GM23338 (cell line): Measurements from ENCODE around the gene DNAH6. TPM values are rescaled to one million over a fixed set of nuclear protein-coding genes. Genes with fewer than 3 reads are reported as not detected.

Source experiments
- ATAC-seq: fragments of 200-7000 bp; cut with Tn5 transposase; 3 replicates; pipeline ENCODE4 v1.9.1; 2020
- DNase-seq: peaks from one replicate; pipeline ENCODE4 v3.0.0-alpha.2; 2015; ENCODE audit warnings: low spot score
- H2AFZ ChIP-seq: fragments of 200-600 bp; sonication (generic); 2 replicates; pipeline ENCODE4 v1.8.0; 2016; ENCODE audit warnings: antibody characterized with exemption, mild to moderate bottlenecking, moderate library complexity
- H3F3A ChIP-seq: fragments of 200-600 bp; sonication (generic); replicated peaks from 2 replicates; pipeline ENCODE4 v1.8.0; 2017; ENCODE audit warnings: antibody characterized with exemption, mixed run types, low read depth
- H3K27ac ChIP-seq: fragments of 200-600 bp; sonication (generic); 2 replicates; pipeline ENCODE4 v1.6.1; 2016; ENCODE audit warnings: low read depth
- H3K27me3 ChIP-seq: fragments of 200-600 bp; sonication (generic); 2 replicates; pipeline ENCODE4 v1.8.0; 2016; ENCODE audit warnings: mild to moderate bottlenecking, mixed run types, moderate library complexity; ENCODE audit not compliant: insufficient read depth
- H3K36me3 ChIP-seq: fragments of 200-600 bp; sonication (generic); 2 replicates; pipeline ENCODE4 v1.8.0; 2016; ENCODE audit warnings: mild to moderate bottlenecking; ENCODE audit not compliant: insufficient read depth
- H3K4me1 ChIP-seq: fragments of 200-600 bp; sonication (generic); 2 replicates; pipeline ENCODE4 v1.8.0; 2016; ENCODE audit warnings: mild to moderate bottlenecking, moderate library complexity; ENCODE audit not compliant: insufficient read depth
- H3K4me2 ChIP-seq: fragments of 200-600 bp; sonication (generic); 2 replicates; pipeline ENCODE4 v1.7.1; 2017; ENCODE audit warnings: mixed run types
- H3K4me3 ChIP-seq: fragments of 200-600 bp; sonication (generic); 2 replicates; pipeline ENCODE4 v1.6.1; 2016; ENCODE audit warnings: mixed run types
- H3K79me2 ChIP-seq: fragments of 200-600 bp; sonication (generic); replicated peaks from 2 replicates; pipeline ENCODE4 v1.8.0; 2017; ENCODE audit warnings: mild to moderate bottlenecking; ENCODE audit not compliant: insufficient read depth
- H3K9me2 ChIP-seq: fragments of 200-600 bp; sonication (generic); 2 replicates; pipeline ENCODE4 v1.8.0; 2017; ENCODE audit not compliant: insufficient read depth
- H4K20me1 ChIP-seq: fragments of 200-600 bp; sonication (generic); replicated peaks from 2 replicates; pipeline ENCODE4 v1.8.0; 2017; ENCODE audit warnings: mild to moderate bottlenecking; ENCODE audit not compliant: insufficient read depth
- H3K27ac Mint-ChIP-seq: 2 replicates; pipeline ENCODE4 v1.8.0; 2020; ENCODE audit warnings: inconsistent platforms, mild to moderate bottlenecking, moderate library complexity, mixed read lengths
- H3K27me3 Mint-ChIP-seq: 3 replicates; pipeline ENCODE4 v1.8.0; 2022; ENCODE audit warnings: low read depth, mild to moderate bottlenecking, moderate library complexity, mixed read lengths, inconsistent platforms; ENCODE audit not compliant: insufficient read depth, poor library complexity
- H3K36me3 Mint-ChIP-seq: 3 replicates; pipeline ENCODE4 v1.8.0; 2021; ENCODE audit warnings: low read depth, mild to moderate bottlenecking, inconsistent platforms, moderate library complexity, mixed read lengths
- H3K4me1 Mint-ChIP-seq: 3 replicates; pipeline ENCODE4 v1.8.0; 2020; ENCODE audit warnings: mild to moderate bottlenecking, inconsistent platforms, mixed read lengths
- H3K4me3 Mint-ChIP-seq: 3 replicates; pipeline ENCODE4 v1.8.0; 2021; ENCODE audit warnings: moderate library complexity, mild to moderate bottlenecking, inconsistent platforms, mixed read lengths
- H3K9me3 Mint-ChIP-seq: 3 replicates; pipeline ENCODE4 v1.8.0; 2020; ENCODE audit warnings: moderate library complexity, mild to moderate bottlenecking, inconsistent platforms, mixed read lengths
- EZH2phosphoT487 ChIP-seq: fragments of 200-600 bp; sonication (generic); IDR thresholded peaks from one replicate; pipeline ENCODE4 v1.8.1; 2018; ENCODE audit warnings: antibody characterized with exemption; ENCODE audit not compliant: unreplicated experiment
- JUNB ChIP-seq: IDR thresholded peaks from one replicate; pipeline ENCODE4 v1.6.1; 2016; ENCODE audit warnings: antibody characterized with exemption; ENCODE audit not compliant: unreplicated experiment
- NANOG ChIP-seq: IDR thresholded peaks from 2 replicates; pipeline ENCODE4 v1.6.1; 2016; ENCODE audit warnings: antibody characterized with exemption, borderline replicate concordance
- polyA plus RNA-seq: library from polyadenylated mRNA; unstranded; fragments of >200 nt; fragmentation: Nextera tagmentation; extraction: Ambion mirVana; gene quantifications from 2 replicates; pipeline ENCODE4 v1.2.1, GENCODE V29; 2016
- total RNA-seq: library from RNA; depleted of rRNA; stranded (reverse); fragments of >200 nt; shearing (Covaris generic); gene quantifications from 2 replicates; pipeline ENCODE4 v1.2.3, GENCODE V29; 2014
- TF ChIP-seq, protein P1 (sequence below): fragments of 250-450 bp; sonication (Bioruptor Pico); IDR thresholded peaks from 2 replicates; pipeline ENCODE4 v1.5.0; 2020; ENCODE audit warnings: mild to moderate bottlenecking, moderate library complexity
- TF ChIP-seq, protein P2 (sequence below): IDR thresholded peaks from 2 replicates; pipeline ENCODE4 v1.6.1; 2016; ENCODE audit warnings: antibody characterized with exemption

The DNAH6 gene
- total and polyA plus RNA-seq, 2 experiments from 2014 or later, result 0.27 to 0.31 TPM

DNA sequence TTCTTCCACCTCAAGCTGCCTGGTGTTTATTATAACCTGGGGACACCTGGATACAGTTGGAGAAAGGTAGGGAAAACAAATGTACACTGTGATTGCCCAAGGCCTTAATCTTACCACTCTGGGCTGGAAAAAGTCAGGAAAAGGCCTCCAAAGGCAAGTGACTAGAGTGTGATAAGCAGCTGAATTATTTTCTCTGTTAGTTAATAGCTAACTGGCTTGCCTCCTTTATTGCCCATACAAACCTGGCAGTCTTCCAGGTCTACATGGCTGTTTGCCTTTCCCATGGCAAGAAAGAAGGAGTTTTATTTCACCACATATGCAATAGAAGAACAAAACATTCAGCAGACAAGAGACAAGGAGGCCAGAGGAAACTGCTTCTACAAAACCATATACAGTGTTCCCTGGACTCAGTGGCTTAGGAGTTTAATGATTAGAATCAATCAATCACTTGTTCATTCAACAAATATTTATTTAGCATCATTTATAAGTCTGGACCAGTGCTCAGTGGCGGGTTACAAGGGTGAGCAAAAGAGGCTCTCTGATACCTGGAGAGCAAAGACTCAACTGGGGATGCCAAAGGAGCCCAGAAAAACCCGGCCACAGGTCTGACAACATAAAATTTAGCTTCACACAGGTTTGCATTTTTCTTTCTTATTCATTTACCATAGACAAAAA, 29.7 kb upstream of the DNAH6 start (continued):
- TF ChIP-seq, protein P1, sequence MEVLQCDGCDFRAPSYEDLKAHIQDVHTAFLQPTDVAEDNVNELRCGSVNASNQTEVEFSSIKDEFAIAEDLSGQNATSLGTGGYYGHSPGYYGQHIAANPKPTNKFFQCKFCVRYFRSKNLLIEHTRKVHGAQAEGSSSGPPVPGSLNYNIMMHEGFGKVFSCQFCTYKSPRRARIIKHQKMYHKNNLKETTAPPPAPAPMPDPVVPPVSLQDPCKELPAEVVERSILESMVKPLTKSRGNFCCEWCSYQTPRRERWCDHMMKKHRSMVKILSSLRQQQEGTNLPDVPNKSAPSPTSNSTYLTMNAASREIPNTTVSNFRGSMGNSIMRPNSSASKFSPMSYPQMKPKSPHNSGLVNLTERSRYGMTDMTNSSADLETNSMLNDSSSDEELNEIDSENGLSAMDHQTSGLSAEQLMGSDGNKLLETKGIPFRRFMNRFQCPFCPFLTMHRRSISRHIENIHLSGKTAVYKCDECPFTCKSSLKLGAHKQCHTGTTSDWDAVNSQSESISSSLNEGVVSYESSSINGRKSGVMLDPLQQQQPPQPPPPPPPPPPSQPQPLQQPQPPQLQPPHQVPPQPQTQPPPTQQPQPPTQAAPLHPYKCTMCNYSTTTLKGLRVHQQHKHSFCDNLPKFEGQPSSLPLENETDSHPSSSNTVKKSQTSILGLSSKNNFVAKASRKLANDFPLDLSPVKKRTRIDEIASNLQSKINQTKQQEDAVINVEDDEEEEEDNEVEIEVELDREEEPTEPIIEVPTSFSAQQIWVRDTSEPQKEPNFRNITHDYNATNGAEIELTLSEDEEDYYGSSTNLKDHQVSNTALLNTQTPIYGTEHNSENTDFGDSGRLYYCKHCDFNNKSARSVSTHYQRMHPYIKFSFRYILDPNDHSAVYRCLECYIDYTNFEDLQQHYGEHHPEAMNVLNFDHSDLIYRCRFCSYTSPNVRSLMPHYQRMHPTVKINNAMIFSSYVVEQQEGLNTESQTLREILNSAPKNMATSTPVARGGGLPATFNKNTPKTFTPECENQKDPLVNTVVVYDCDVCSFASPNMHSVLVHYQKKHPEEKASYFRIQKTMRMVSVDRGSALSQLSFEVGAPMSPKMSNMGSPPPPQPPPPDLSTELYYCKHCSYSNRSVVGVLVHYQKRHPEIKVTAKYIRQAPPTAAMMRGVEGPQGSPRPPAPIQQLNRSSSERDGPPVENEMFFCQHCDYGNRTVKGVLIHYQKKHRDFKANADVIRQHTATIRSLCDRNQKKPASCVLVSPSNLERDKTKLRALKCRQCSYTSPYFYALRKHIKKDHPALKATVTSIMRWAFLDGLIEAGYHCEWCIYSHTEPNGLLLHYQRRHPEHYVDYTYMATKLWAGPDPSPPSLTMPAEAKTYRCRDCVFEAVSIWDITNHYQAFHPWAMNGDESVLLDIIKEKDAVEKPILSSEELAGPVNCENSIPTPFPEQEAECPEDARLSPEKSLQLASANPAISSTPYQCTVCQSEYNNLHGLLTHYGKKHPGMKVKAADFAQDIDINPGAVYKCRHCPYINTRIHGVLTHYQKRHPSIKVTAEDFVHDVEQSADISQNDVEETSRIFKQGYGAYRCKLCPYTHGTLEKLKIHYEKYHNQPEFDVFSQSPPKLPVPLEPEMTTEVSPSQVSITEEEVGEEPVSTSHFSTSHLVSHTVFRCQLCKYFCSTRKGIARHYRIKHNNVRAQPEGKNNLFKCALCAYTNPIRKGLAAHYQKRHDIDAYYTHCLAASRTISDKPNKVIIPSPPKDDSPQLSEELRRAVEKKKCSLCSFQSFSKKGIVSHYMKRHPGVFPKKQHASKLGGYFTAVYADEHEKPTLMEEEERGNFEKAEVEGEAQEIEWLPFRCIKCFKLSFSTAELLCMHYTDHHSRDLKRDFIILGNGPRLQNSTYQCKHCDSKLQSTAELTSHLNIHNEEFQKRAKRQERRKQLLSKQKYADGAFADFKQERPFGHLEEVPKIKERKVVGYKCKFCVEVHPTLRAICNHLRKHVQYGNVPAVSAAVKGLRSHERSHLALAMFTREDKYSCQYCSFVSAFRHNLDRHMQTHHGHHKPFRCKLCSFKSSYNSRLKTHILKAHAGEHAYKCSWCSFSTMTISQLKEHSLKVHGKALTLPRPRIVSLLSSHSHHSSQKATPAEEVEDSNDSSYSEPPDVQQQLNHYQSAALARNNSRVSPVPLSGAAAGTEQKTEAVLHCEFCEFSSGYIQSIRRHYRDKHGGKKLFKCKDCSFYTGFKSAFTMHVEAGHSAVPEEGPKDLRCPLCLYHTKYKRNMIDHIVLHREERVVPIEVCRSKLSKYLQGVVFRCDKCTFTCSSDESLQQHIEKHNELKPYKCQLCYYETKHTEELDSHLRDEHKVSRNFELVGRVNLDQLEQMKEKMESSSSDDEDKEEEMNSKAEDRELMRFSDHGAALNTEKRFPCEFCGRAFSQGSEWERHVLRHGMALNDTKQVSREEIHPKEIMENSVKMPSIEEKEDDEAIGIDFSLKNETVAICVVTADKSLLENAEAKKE, result no peak
- TF ChIP-seq, protein P2, sequence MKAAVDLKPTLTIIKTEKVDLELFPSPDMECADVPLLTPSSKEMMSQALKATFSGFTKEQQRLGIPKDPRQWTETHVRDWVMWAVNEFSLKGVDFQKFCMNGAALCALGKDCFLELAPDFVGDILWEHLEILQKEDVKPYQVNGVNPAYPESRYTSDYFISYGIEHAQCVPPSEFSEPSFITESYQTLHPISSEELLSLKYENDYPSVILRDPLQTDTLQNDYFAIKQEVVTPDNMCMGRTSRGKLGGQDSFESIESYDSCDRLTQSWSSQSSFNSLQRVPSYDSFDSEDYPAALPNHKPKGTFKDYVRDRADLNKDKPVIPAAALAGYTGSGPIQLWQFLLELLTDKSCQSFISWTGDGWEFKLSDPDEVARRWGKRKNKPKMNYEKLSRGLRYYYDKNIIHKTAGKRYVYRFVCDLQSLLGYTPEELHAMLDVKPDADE, result no peak
- TF ChIP-seq NANOG, result no peak

DNA sequence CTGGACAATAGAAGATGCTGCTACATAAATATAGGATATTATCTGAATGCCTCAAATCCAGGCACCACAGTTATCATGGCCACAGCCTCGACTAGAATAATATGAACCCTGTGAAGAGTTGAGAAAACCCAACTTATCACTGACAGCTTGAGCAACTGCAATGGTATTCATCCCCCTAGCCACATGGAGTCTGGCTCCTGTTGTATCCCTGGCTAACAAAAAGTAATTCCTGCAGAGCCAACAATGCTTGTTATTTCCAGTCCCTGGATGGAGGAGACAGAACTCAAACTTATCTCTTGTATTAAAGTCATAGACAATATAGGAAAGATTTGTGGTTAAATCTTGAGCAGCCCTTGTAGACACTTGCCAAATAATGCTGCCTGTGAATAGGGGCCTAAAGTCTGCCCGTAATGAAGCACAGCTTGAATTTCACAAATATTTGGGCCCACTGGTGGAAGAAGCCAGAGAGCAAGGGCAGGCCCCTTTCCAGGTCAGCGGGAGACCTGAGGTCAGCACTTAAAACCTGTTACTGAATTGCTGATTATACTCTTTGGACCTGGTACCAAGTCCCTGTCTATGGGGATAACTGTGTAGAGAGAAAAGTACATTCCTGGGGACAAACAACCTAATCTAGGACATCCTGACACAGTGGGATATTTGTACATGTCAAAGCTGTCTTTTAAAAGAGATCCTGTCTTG, 28.9 kb upstream of the DNAH6 start:
- Histone ChIP-seq H3K4me1 (no peaks in the 10 kb centered on the region), H3K27me3 (no peaks in the 10 kb centered on the region), H4K20me1 (no peaks in the 10 kb centered on the region), H3K4me2 (no peak overlapping the region), H3K4me3 (no peak overlapping the region), H3K27ac (no peak overlapping the region), H3F3A (no peaks in the 10 kb centered on the region), H2AFZ (peak overlapping the region; percentile 14; the same call in 1 of the 2 replicates), H3K79me2 (no peaks in the 10 kb centered on the region), H3K36me3 (no peaks in the 10 kb centered on the region), H3K9me2 (peaks cover 5% of the 10 kb centered on the region; the same call in 1 of the 2 replicates)
- no peak for DNase-seq
- Mint-ChIP-seq H3K9me3 (no peaks in the 10 kb centered on the region), H3K4me3 (no peak overlapping the region), H3K27me3 (peaks cover 3% of the 10 kb centered on the region), H3K4me1 (no peaks in the 10 kb centered on the region), H3K27ac (no peak overlapping the region), H3K36me3 (no peaks in the 10 kb centered on the region)
- ATAC-seq, result no peak
- TF ChIP-seq EZH2phosphoT487 (no peak), JUNB (no peak)
- TF ChIP-seq, protein P2, result no peak
- TF ChIP-seq, protein P1, result no peak
